ENCODE results near the gene RETN. TPM values are rescaled to one million over a fixed set of nuclear protein-coding genes. Genes with fewer than 3 reads are reported as not detected.

The RETN gene
- total RNA-seq, 1 experiment from 2014 or later, result not detected

DNA sequence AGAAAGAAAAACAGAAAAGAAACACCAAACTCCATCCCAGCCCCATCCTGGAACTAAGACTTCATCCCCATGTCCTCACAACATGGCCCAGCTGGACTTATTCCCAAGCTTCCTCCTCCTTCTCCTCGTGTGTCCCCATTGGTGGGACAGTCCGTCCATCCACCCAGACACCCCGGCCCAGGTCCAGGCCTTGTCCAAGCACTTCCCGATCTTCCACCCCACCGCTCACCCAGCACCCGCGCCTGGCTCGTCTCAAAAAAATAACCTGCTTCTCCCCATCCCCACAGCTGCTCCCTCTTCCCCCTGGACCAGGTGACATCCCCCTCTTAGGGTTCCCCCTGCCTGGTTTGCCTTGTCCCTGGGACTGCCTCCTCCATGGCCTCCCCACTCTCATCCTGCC is 34.5 kb downstream of the RETN start:
- TF ChIP-seq JUND (IDR thresholded peaks at IDR 0.05) (no peak), FOSL1 (IDR thresholded peaks at IDR 0.05; ENCODE audit: low read depth) (no peak), ZNF274 (IDR thresholded peaks at IDR 0.05; ENCODE audit: low read depth, low read length) (no peak), SP1 (IDR thresholded peaks at IDR 0.05; ENCODE audit: low read depth) (no peak), RAD21 (IDR thresholded peaks at IDR 0.05; ENCODE audit: low read depth) (no peak), EZH2 (IDR thresholded peaks at IDR 0.05) (no peak), EZH2phosphoT487 (IDR thresholded peaks at IDR 0.05; ENCODE audit: borderline replicate concordance) (no peak), CBX3 (IDR thresholded peaks at IDR 0.05; ENCODE audit: low read depth) (no peak), ZFX (IDR thresholded peaks at IDR 0.05) (no peak)
- TF ChIP-seq, protein P1, sequence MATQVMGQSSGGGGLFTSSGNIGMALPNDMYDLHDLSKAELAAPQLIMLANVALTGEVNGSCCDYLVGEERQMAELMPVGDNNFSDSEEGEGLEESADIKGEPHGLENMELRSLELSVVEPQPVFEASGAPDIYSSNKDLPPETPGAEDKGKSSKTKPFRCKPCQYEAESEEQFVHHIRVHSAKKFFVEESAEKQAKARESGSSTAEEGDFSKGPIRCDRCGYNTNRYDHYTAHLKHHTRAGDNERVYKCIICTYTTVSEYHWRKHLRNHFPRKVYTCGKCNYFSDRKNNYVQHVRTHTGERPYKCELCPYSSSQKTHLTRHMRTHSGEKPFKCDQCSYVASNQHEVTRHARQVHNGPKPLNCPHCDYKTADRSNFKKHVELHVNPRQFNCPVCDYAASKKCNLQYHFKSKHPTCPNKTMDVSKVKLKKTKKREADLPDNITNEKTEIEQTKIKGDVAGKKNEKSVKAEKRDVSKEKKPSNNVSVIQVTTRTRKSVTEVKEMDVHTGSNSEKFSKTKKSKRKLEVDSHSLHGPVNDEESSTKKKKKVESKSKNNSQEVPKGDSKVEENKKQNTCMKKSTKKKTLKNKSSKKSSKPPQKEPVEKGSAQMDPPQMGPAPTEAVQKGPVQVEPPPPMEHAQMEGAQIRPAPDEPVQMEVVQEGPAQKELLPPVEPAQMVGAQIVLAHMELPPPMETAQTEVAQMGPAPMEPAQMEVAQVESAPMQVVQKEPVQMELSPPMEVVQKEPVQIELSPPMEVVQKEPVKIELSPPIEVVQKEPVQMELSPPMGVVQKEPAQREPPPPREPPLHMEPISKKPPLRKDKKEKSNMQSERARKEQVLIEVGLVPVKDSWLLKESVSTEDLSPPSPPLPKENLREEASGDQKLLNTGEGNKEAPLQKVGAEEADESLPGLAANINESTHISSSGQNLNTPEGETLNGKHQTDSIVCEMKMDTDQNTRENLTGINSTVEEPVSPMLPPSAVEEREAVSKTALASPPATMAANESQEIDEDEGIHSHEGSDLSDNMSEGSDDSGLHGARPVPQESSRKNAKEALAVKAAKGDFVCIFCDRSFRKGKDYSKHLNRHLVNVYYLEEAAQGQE (IDR thresholded peaks at IDR 0.05; ENCODE audit: low read depth), result no peak
- TF ChIP-seq, protein P2, sequence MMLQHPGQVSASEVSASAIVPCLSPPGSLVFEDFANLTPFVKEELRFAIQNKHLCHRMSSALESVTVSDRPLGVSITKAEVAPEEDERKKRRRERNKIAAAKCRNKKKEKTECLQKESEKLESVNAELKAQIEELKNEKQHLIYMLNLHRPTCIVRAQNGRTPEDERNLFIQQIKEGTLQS (IDR thresholded peaks at IDR 0.05), result no peak
- TF ChIP-seq, protein P3, sequence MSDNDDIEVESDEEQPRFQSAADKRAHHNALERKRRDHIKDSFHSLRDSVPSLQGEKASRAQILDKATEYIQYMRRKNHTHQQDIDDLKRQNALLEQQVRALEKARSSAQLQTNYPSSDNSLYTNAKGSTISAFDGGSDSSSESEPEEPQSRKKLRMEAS (IDR thresholded peaks at IDR 0.05), result no peak
- no peaks in the 10 kb centered on the region for H3K36me3 ChIP-seq (ENCODE audit: control insufficient read depth in 1 of 2, insufficient read depth in 2 of 2, low read length in 2 of 2)
- H3K4me3 ChIP-seq (replicated peaks in 1 of 2; ENCODE audit: low read depth in 1 of 2, low read length in 2 of 2), result no peak overlapping the region
- no peak overlapping the region for H3K27ac ChIP-seq (ENCODE audit: low read depth, low read length)
- intact Hi-C loops (cut with micrococcal nuclease), result no loop called here
- no peak overlapping the region for H3K9ac ChIP-seq (ENCODE audit: low read length)
- BruUV-seq (replicated peaks), result no TSS peak
- CTCF ChIA-PET, result interaction anchor here (1.3 kb wide), 1 partner anchor 22 kb away, joined by 3 read pairs; the partner anchor contains the start of gene TRAPPC5
- RAD21 ChIA-PET (ENCODE audit: low non-redundant PET in 1 of 2, low total read pairs in 2 of 2, uncharacterized antibody in 2 of 2, unreplicated experiment in 2 of 2), result no interaction called here
- no peaks in the 10 kb centered on the region for H4K20me1 ChIP-seq (ENCODE audit: insufficient read depth)
- DNase-seq (ENCODE audit: low read depth, low spot score), result no peak
- peaks cover 3% of the 10 kb centered on the region; the same call in 1 of the 2 replicates for H3K27me3 ChIP-seq (ENCODE audit: insufficient read depth, low read length)
- no peak overlapping the region for H2AFZ ChIP-seq (ENCODE audit: low read depth, low read length, poor library complexity, severe bottlenecking)
- no peaks in the 10 kb centered on the region for H3K79me2 ChIP-seq (ENCODE audit: insufficient read depth, low read length)
- H3K9me2 ChIP-seq (ENCODE audit: insufficient read depth), result no peaks in the 10 kb centered on the region
- no peaks in the 10 kb centered on the region for H3K4me1 ChIP-seq (ENCODE audit: control insufficient read depth in 1 of 2, insufficient read depth in 2 of 2, low read length in 2 of 2)
- no peak overlapping the region for H3K4me2 ChIP-seq (ENCODE audit: low read length)
- H3K9me3 ChIP-seq (ENCODE audit: control insufficient read depth in 1 of 2, insufficient read depth in 1 of 2, low read depth in 1 of 2, low read length in 2 of 2), result no peaks in the 10 kb centered on the region
- POLR2A ChIA-PET, result no interaction called here
- peak; percentile 56; the same call in 1 of the 2 replicates for ATAC-seq
